ENCODE measurements around the gene UNC5C. TPM values are rescaled to one million over a fixed set of nuclear protein-coding genes. Genes with fewer than 3 reads are reported as not detected.

Gene UNC5C
- total and polyA plus RNA-seq, 2 donors: 3.7 to 31.5 TPM

DNA sequence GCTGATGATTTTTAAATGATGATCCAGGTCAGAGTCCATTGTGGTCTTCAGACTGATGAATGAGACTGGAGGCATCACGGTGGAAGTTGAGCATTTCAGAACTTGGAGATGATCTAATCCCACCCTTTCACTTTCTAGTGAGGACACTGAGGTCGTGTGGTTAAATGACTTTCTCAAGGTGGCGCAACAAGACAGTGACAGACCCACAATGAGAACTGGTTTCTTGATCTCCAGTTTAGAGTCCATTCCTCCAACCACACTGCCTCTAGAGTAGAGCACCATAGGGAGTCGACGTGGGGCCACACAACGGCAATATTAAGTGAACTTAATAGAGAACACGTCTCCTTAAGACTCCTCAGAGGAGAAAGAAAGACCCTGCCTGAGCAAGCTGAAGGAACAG, 381.0 kb downstream of the UNC5C start:
- no peak overlapping the region for H3K27ac ChIP-seq (ENCODE audit: low read depth)
- DNase-seq (ENCODE audit: extremely low spot score): no peak
- H3K36me3 ChIP-seq (ENCODE audit: insufficient read depth): no peaks in the 10 kb centered on the region
- 92% methylated on average over 7 of the region's 7 CpGs for WGBS
- no peak overlapping the region for H3K4me3 ChIP-seq (ENCODE audit: low read depth, low read length)
- no peaks in the 10 kb centered on the region for H3K4me1 ChIP-seq (ENCODE audit: insufficient read depth)

DNA sequence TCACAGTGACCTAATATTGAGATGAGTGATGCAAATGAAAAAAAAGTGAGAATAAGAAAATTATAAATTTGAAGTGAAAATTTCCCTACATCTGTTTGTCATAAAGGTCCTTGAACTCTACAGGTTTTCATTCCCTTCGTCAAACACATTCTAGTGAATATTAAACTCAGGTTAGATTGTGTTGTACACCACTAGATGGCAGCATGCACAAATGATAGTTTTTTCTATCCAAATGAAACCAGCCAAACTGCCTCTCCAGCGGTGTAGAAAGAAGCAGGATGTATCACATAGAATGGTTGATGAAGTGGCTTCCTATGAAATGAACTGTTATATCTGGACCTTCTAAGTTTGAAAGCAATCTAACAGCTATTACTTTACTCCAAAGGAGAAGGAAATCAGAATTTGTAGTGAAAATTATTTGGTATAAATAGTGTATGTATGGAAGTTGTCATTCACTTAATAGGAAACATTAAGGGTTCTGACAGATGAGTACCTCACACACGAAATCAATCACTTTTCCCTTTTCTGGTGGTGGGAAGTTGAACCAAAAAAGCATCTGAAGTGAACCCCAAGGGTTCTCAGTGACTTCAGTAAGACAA, 382.7 kb downstream of the UNC5C start:
- WGBS: 29% methylated on average over 3 of the region's 3 CpGs
- no peaks in the 10 kb centered on the region for H3K4me1 ChIP-seq (ENCODE audit: insufficient read depth)
- H3K36me3 ChIP-seq (ENCODE audit: insufficient read depth): no peaks in the 10 kb centered on the region
- no peak overlapping the region for H3K4me3 ChIP-seq (ENCODE audit: low read depth, low read length)
- peak; percentile 25 for DNase-seq (ENCODE audit: extremely low spot score)
- H3K27ac ChIP-seq (ENCODE audit: low read depth): no peak overlapping the region

- 90% methylated on average over 6 of the region's 6 CpGs for WGBS
- H3K4me1 ChIP-seq (ENCODE audit: insufficient read depth): no peaks in the 10 kb centered on the region
- no peak for DNase-seq (ENCODE audit: extremely low spot score)
Measured at GRCh38 chr4:95162867-95163266, 385.9 kb downstream of the UNC5C start.

GRCh38 chr4:95161781-95162469, 386.8 kb downstream of the UNC5C start:
- H3K4me3 ChIP-seq (ENCODE audit: low read depth, low read length): no peak overlapping the region
- no peak for DNase-seq (ENCODE audit: extremely low spot score)
- H3K27ac ChIP-seq (ENCODE audit: low read depth): no peak overlapping the region
- 87% methylated on average over 12 of the region's 12 CpGs for WGBS
- H3K36me3 ChIP-seq (ENCODE audit: insufficient read depth): no peaks in the 10 kb centered on the region
- no peaks in the 10 kb centered on the region for H3K4me1 ChIP-seq (ENCODE audit: insufficient read depth)

More at GRCh38 chr4:95162867-95163266, 385.9 kb downstream of the UNC5C start:
- Histone ChIP-seq H3K4me3 (ENCODE audit: low read depth, low read length) (no peak overlapping the region), H3K27ac (ENCODE audit: low read depth) (no peak overlapping the region), H3K36me3 (ENCODE audit: insufficient read depth) (no peaks in the 10 kb centered on the region)

DNA sequence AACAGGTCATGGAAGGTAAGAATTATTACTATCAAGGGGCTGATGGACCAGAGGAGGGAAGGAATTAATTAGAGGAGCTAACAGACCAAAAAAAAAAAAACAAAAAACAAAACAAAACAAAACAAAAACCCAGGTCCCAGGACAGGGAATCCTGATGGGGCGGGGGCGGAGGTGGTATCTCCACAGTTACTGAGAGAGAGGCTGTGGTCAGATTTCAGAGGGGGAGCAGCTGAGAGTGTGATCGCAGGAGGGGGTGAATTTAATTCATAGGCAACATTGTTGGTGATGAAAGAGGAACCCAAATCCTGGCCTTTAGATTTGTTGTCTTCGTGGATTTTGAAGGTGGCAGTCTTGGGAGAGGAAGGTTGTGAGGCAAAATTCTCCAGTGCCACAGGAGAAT, 389.4 kb downstream of the UNC5C start:
- WGBS: 93% methylated on average over 4 of the region's 4 CpGs
- no peaks in the 10 kb centered on the region for H3K4me1 ChIP-seq (ENCODE audit: insufficient read depth)
- no peak for DNase-seq (ENCODE audit: extremely low spot score)
- H3K36me3 ChIP-seq (ENCODE audit: insufficient read depth): no peaks in the 10 kb centered on the region
- H3K4me3 ChIP-seq (ENCODE audit: low read depth, low read length): no peak overlapping the region
- H3K27ac ChIP-seq (ENCODE audit: low read depth): no peak overlapping the region

- H3K27ac ChIP-seq (ENCODE audit: low read depth): no peak overlapping the region
- no peaks in the 10 kb centered on the region for H3K36me3 ChIP-seq (ENCODE audit: insufficient read depth)
- no peak for DNase-seq (ENCODE audit: extremely low spot score)
- H3K4me3 ChIP-seq (ENCODE audit: low read depth, low read length): no peak overlapping the region
- H3K4me1 ChIP-seq (ENCODE audit: insufficient read depth): no peaks in the 10 kb centered on the region
- 89% methylated on average over 2 of the region's 2 CpGs for WGBS
Measured at GRCh38 chr4:95158626-95159025, 390.1 kb downstream of the UNC5C start.

GRCh38 chr4:95158045-95158444, 390.7 kb downstream of the UNC5C start:
- Histone ChIP-seq H3K36me3 (ENCODE audit: insufficient read depth) (no peaks in the 10 kb centered on the region), H3K27ac (ENCODE audit: low read depth) (no peak overlapping the region), H3K4me3 (ENCODE audit: low read depth, low read length) (no peak overlapping the region), H3K4me1 (ENCODE audit: insufficient read depth) (no peaks in the 10 kb centered on the region)
- no peak for DNase-seq (ENCODE audit: extremely low spot score)
- WGBS: 90% methylated on average over 2 of the region's 2 CpGs

DNA sequence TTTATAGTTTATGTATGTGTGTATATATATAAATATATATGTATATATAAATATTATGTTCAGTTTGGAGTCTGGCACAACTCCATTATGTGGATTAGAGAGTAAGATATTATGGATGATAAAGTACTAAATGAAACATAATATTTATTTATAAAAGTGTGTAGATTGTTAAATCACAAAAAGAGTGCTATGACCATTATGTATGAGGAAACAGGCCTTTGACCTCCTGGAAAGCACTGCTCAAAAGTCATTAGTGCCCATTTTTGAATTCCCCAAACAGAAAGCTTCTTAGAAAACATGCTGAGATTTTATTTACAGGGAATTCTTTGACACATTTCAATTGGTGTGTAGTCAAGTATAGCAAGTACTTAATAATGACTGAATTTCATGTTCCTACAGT, 391.2 kb downstream of the UNC5C start:
- Histone ChIP-seq H3K36me3 (ENCODE audit: insufficient read depth) (no peaks in the 10 kb centered on the region), H3K4me3 (ENCODE audit: low read depth, low read length) (no peak overlapping the region), H3K4me1 (ENCODE audit: insufficient read depth) (no peaks in the 10 kb centered on the region), H3K27ac (ENCODE audit: low read depth) (no peak overlapping the region)
- no peak for DNase-seq (ENCODE audit: extremely low spot score)

DNA sequence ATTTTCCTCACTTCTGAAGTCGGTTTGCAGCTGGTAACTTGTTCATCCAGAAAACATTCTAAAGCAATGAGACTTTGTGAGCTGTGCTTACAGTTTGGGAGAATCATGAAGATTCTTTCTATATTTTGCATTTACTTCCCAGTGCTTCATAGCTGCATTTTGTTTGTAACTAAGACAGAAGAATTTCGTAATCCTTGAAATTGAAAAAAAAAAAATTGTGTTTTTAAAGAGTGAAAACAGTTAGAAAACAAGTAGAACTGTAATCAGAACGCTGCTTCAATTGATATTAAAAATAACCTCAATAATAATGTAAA, 392.4 kb downstream of the UNC5C start:
- no peaks in the 10 kb centered on the region for H3K4me1 ChIP-seq (ENCODE audit: insufficient read depth)
- no peak overlapping the region for H3K4me3 ChIP-seq (ENCODE audit: low read depth, low read length)
- H3K27ac ChIP-seq (ENCODE audit: low read depth): no peak overlapping the region
- DNase-seq (ENCODE audit: extremely low spot score): no peak
- 40% methylated on average over 3 of the region's 3 CpGs for WGBS
- no peaks in the 10 kb centered on the region for H3K36me3 ChIP-seq (ENCODE audit: insufficient read depth)

- no peaks in the 10 kb centered on the region for H3K36me3 ChIP-seq (ENCODE audit: insufficient read depth)
- no peak overlapping the region for H3K4me3 ChIP-seq (ENCODE audit: low read depth, low read length)
- H3K27ac ChIP-seq (ENCODE audit: low read depth): no peak overlapping the region
- 77% methylated on average over 2 of the region's 2 CpGs for WGBS
- DNase-seq (ENCODE audit: extremely low spot score): no peak
- H3K4me1 ChIP-seq (ENCODE audit: insufficient read depth): no peaks in the 10 kb centered on the region
Measured at GRCh38 chr4:95155759-95156451, 392.9 kb downstream of the UNC5C start.

DNA sequence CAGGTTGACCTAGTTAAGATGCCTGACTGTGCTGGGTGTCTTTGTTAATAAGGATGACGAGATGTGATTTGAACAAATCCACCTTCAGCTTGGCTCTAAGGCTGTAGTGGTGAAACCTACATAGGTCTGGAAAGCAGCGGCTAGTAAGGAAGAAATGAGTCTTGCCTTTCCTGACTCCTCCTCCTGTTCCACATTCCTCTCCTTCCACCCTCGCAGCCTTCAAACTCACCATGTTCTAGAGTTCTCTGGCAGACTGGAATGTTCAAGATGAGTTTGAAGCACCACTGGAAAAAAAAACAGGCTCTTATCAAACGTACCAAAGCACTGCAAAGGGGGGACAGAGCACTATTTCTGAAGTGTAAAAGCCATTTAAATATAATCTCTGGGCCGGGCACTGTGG, 395.6 kb downstream of the UNC5C start:
- H3K4me3 ChIP-seq (ENCODE audit: low read depth, low read length): no peak overlapping the region
- H3K36me3 ChIP-seq (ENCODE audit: insufficient read depth): no peaks in the 10 kb centered on the region
- WGBS: 81% methylated on average over 5 of the region's 5 CpGs
- no peaks in the 10 kb centered on the region for H3K4me1 ChIP-seq (ENCODE audit: insufficient read depth)
- DNase-seq (ENCODE audit: extremely low spot score): no peak
- no peak overlapping the region for H3K27ac ChIP-seq (ENCODE audit: low read depth)

GRCh38 chr4:95151255-95151654, 397.5 kb downstream of the UNC5C start:
- Histone ChIP-seq H3K4me3 (ENCODE audit: low read depth, low read length) (no peak overlapping the region), H3K36me3 (ENCODE audit: insufficient read depth) (no peaks in the 10 kb centered on the region), H3K27ac (ENCODE audit: low read depth) (no peak overlapping the region), H3K4me1 (ENCODE audit: insufficient read depth) (no peaks in the 10 kb centered on the region)
- no peak for DNase-seq (ENCODE audit: extremely low spot score)
- 81% methylated on average over 3 of the region's 3 CpGs for WGBS

DNA sequence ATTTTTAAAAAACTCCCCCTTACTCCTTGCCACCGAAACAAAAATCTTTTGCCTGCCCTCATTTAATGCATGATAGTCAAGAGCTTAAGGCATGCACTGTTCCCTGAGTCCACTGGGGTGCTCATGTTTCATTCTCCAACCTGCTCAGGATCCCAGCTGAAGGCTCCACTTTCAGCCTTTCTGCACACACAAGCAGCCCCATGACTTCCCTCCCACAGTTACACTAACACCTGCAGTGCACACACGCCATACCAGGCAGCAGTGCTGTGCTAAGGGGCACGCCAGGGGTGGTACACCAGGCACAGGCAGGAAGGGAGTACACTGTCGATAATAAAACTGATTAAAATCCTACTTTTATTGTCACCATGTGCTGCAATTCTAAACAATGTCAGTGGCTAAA, 405.8 kb downstream of the UNC5C start:
- H3K4me3 ChIP-seq (ENCODE audit: low read depth, low read length): no peak overlapping the region
- 69% methylated on average over 4 of the region's 4 CpGs for WGBS
- no peak overlapping the region for H3K27ac ChIP-seq (ENCODE audit: low read depth)
- H3K4me1 ChIP-seq (ENCODE audit: insufficient read depth): no peaks in the 10 kb centered on the region
- DNase-seq (ENCODE audit: extremely low spot score): no peak
- no peaks in the 10 kb centered on the region for H3K36me3 ChIP-seq (ENCODE audit: insufficient read depth)

- 58% methylated on average over 5 of the region's 5 CpGs for WGBS
- Histone ChIP-seq H3K4me1 (ENCODE audit: insufficient read depth) (no peaks in the 10 kb centered on the region), H3K36me3 (ENCODE audit: insufficient read depth) (no peaks in the 10 kb centered on the region), H3K4me3 (ENCODE audit: low read depth, low read length) (no peak overlapping the region), H3K27ac (ENCODE audit: low read depth) (no peak overlapping the region)
- no peak for DNase-seq (ENCODE audit: extremely low spot score)
Measured at GRCh38 chr4:95141361-95141760, 407.4 kb downstream of the UNC5C start.

Data from urinary bladder (tissue), 4 donors.